ENCODE data around the gene TRIAP1.
"Not testable (repeated sequence)": the region's sequence is repeated elsewhere in the genome, so short reads cannot be mapped to it uniquely, and the experiment has no call there.

Gene TRIAP1

DNA sequence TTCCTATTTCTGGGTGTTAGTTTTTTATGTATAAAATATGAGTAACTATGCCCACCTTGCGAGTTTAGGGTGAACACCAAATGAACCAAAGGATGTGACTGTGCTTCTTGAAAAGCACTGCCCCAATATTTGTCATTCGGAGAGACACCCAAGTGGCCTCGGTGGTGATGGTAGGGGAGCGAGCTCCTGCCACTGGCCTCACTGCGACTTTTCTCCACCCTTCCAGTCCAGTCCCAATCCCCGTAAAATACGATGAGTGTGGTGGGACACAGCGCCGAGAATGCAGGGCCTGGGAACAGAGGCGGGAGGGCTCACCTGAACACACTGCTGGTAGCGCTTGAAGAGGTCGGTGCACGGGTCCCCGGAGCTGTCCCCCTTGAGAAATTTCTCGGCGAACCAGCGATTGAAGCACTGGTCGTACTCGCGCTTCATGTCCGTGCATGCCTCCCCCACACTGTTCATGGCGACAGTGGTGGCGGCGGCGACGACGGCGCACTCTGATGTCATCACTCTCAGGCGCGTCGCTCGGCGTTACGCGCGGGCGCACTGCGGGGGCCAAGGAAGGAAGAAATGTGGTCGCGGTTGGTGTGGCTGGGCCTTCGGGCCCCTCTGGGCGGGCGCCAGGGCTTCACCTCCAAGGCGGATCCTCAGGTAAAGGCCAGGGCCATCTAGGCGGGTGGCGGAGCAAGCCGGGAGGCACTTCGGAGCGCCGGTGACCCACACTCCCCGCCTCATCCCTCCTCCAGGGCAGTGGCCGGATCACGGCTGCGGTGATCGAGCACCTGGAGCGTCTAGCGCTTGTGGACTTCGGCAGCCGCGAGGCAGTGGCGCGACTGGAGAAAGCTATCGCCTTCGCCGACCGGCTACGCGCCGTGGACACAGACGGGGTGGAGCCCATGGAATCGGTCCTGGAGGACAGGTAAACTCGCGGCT is at the start of gene TRIAP1, which contains the start of gene GATC:
Gene TRIAP1 (minus strand): TSS at position 474 of the 933 bp plus-strand sequence. CDS start 12 bp downstream, at position 462.
Gene GATC (plus strand): TSS at position 534 of the 933 bp plus-strand sequence. CDS start 37 bp downstream, at position 571.
- peak; percentile 70 to 94 (median 88) for DNase-seq
- intact Hi-C loops (cut with DNase I), result loop anchor here (5.0 kb wide), 1 partner anchor 51 kb away; the partner anchor contains the start of gene DYNLL1

GRCh38 chr12:120495186-120495730 is 49.1 kb upstream of the TRIAP1 start:
- DNase-seq, result peak in 3 of 42 donors; percentile 8 to 19 (median 17)
- intact Hi-C loops (cut with DNase I), result loop anchor here (5.0 kb wide), 1 partner anchor 48 kb away; the partner anchor contains the start of genes GATC and TRIAP1

DNA sequence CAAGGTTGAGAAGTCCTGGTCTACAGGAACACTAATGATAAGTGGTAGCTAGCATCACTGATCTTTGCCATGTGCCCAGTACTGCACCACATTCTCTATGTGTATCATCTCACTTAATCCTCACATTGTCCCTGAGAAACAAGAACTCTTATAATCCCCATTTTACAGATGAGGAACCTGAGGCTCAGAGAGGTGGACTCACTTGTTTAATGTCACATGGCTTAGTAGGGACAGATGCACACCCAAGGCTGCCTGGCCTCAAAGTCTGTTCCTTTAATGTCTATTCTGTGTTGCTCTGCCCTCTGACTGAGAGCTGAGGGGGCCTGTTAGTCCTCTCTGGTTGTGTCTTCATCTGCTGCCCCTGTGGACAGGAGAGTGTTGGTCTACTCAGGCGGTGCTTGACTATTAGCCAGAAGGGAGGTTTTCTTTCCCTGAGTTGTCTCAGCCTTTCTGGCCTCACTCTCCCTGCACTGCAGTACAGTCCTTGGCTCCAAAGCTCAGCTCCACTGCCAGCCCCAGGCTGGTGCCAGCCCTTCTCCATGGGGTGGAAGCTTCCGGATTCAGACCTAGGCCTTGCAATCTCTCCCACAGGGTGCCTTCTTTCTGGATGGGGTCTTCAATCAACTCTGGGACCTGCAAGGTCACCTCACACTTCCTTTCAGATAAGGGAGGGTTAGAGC is 44.8 kb upstream of the TRIAP1 start:
- intact Hi-C loops (cut with DNase I), result no loop called here
- DNase-seq, result peak in 12 of 42 donors; percentile 10 to 67 (median 43)

GRCh38 chr12:120490325-120490724 is 44.1 kb upstream of the TRIAP1 start:
- intact Hi-C loops (cut with DNase I), result no loop called here
- DNase-seq, result no peak

- peak in 2 of 42 donors; percentile 14 to 15 for DNase-seq
- intact Hi-C loops (cut with DNase I), result no loop called here
These were observed 42.8 kb upstream of the TRIAP1 start for GRCh38 chr12:120489018-120489417.

GRCh38 chr12:120488057-120488640 is 42.0 kb upstream of the TRIAP1 start:
- peak in 38 of 42 donors; percentile 18 to 76 (median 49) for DNase-seq
- intact Hi-C loops (cut with DNase I), result no loop called here

- peak in 1 of 42 donors; percentile 17 for DNase-seq
- intact Hi-C loops (cut with DNase I), result not testable (repeated sequence)
These were observed 41.4 kb upstream of the TRIAP1 start for GRCh38 chr12:120487552-120487951.

DNA sequence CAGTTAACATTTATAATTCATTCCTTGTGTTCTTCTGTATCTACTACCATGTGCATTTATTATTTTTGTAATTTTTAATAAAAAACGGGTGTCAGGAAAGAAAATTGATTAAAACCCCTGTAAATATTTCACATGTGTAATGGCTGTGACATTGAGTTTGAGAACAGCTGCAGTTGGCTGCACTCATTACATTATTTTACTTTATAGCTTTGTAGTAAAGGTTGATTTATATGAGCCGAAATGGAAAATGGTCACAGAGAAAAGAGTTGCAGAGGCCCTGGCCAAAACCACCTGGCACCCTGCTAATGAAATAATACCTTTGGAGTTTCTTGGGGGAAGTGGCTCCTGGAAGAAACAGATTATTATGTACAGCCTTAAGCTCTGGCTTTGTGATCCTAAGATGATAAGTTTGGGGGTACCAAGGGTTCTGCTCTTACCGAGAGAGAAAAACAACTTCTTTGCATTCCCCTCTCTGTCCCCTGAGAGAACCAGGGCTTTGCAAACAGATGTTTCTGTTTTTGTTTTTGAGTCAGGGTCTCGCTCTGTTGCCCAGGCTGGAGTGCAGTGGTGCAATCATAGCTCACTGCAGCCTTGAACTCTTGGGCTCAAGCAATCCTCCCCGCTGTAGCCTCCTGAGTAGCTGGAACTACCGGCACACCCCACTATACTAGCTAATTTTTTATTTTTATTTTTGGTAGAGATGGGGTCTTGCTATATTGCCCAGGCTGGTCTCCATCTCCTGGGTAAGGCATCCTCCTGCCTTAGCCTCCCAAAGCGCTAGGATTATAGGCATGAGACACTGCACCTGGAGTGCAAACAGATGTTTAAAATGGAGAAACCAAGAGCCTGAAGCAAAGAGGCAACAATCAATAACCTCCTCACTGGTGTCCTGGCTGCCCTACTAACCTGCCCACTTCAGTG is 40.0 kb upstream of the TRIAP1 start:
- no peak for DNase-seq
- intact Hi-C loops (cut with DNase I), result no loop called here

DNA sequence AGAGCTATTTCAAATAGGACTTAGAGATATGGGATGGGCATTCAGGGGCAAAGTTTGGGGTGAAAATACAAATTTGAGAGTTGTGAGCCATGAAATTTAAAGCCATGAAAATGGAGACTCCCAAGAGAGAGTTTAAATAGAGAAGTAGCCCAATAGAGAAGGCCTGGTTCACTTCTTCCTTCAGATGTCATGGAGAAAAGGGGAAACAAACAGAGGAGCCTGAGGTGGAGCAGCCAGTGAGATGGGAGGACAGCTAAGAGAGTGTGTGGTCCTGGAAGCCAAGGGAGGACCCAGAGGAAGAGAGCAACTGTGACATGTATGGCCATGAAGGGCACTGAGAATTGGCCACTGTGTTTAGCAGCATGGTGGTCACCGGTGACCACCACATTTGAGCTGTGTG is 37.4 kb upstream of the TRIAP1 start:
- DNase-seq, result no peak
- intact Hi-C loops (cut with DNase I), result no loop called here

- no peak for DNase-seq
- intact Hi-C loops (cut with DNase I), result no loop called here
These were observed 35.0 kb upstream of the TRIAP1 start for GRCh38 chr12:120481022-120481767.

- no peak for DNase-seq
- intact Hi-C loops (cut with DNase I), result no loop called here
These were observed 34.0 kb upstream of the TRIAP1 start for GRCh38 chr12:120480211-120480610.

DNA sequence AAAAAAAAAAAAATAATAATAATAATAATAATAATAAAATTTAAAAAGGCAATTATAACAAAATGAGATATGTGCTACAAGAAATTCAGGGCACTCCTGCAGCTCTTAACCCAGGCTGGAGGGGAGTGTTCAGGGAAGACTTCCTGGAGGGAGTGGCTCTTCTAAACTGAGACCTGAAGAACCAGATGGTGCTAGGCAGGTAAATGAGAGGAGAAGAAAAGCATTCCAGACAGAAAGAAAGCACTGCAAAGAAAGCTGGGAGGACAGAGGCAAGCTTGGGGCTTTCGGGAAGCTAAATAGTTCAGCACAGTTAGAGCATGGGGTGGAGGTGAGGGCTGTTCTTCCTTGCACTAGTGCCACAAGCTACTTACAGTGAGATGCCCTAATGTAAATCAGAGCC is 33.3 kb upstream of the TRIAP1 start:
- intact Hi-C loops (cut with DNase I), result no loop called here
- DNase-seq, result no peak

DNA sequence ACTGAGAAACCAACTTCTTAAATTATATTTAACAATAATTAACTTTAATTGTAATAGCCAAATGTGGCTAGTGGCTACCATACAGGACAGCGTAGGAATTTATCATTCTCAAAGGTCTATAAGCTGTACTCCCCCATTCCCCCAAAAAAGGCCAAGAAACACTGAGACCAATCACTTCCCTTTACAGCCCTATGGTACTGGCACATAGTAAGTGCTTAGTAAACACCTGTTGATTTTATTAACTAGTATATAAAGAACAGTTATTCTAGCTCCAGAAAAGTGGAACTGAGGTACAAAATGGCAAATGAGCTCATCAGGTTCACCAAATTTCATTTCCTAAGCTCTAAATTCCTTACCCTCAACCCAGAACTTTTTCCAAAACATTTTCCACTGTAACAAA is 29.5 kb upstream of the TRIAP1 start:
- intact Hi-C loops (cut with DNase I), result no loop called here
- DNase-seq, result no peak

DNA sequence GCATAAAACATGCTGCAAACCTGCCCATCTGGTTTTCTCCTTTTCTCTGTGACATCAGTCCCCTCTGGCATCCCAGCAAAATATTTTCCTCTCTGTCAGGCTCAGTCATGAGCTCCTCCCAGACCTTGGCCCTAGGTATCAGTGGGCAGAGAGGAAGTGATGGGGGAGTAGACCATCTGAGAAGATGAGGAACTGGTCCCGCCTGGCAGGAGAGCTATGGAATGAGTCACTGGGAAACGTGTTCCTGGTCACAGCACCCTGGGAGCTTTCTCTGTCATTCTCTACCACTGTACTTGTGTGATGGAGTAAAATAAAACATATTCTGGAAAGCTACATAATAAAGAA is 28.4 kb upstream of the TRIAP1 start:
- DNase-seq, result peak in 24 of 42 donors; percentile 13 to 77 (median 39)
- intact Hi-C loops (cut with DNase I), result no loop called here

GRCh38 chr12:120473807-120474615 is 27.8 kb upstream of the TRIAP1 start:
- no peak for DNase-seq
- intact Hi-C loops (cut with DNase I), result no loop called here

DNA sequence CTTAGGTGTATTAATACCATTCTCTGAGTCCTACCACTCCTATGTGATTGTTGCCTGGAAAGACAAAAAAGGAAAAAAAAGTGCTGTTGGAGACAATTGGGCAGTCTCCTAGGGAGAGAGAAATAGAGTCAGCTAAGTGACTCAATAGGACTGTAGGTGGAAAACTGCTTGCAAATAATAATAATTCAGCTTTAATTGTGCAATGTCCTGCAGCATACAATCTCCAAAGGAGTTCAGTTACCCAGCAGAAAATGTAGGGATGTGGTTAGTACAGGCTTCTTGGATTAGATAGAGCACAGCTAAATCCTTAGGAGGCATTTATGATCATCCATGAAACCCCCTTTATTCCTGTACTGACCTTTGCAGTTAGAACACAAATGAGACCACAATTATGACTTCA is 26.3 kb upstream of the TRIAP1 start:
- DNase-seq, result no peak
- intact Hi-C loops (cut with DNase I), result no loop called here

Measured in head of caudate nucleus (tissue), 42 donors.